IPS-18c (cell line): ENCODE measurements around the gene LARGE1.
"Not testable (repeated sequence)": the region's sequence is repeated elsewhere in the genome, so short reads cannot be mapped to it uniquely, and the experiment has no call there.

Experiments used
- H3K4me3 ChIP-seq: 2 replicates; pipeline ENCODE4 v1.7.0; 2013; ENCODE audit warnings: low read depth, mild to moderate bottlenecking, low read length, moderate library complexity; ENCODE audit not compliant: insufficient read depth
- H3K9me3 ChIP-seq: one replicate; pipeline ENCODE4 v1.6.1; 2013; ENCODE audit warnings: mild to moderate bottlenecking, low read length, moderate library complexity; ENCODE audit not compliant: control insufficient read depth, insufficient read depth

Gene LARGE1

DNA sequence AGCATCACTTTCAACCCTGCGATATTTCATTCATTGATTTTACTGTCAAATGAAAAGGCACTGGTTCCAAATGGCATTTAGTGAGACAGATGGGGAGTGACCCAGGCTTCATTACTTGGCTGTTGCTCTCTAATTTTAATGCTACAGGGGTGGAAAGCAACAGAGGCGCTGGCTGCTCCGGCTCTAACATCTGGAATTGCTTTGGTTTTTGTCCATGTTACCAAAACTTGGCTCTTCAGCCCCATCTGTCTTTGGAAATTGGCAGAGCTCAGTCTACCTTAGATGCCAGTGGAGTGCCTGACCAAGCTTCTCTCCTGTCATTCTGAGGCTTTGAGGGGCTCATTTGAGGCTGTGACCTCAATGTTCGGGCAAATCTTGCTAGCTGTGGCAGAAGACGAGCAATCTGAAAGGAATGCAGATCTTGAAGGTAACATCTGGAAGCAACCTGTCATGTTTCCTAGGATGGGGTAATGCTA is 452.6 kb downstream of the LARGE1 start:
- Histone ChIP-seq H3K4me3 (no peak overlapping the region), H3K9me3 (no peaks in the 10 kb centered on the region)

DNA sequence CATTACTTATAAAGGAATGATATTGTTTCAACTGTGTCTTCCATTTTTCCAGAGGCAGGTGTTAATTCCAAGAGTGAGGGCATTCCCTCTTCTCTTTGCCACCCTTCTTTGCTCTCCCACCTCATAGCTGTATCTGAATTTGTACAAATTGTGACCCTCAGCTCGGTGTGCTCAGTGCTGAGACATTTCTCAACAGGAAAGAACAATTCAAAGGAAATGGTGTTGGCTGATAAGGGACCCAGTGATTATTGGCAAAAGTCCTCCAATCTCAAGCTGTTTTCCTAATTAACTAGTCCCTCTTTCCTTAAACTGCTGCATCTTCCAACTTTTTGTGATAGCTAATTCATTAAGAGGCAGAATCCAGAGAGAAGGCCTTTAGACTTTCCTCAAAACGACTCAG is 453.2 kb downstream of the LARGE1 start:
- no peaks in the 10 kb centered on the region for H3K9me3 ChIP-seq
- no peak overlapping the region for H3K4me3 ChIP-seq

DNA sequence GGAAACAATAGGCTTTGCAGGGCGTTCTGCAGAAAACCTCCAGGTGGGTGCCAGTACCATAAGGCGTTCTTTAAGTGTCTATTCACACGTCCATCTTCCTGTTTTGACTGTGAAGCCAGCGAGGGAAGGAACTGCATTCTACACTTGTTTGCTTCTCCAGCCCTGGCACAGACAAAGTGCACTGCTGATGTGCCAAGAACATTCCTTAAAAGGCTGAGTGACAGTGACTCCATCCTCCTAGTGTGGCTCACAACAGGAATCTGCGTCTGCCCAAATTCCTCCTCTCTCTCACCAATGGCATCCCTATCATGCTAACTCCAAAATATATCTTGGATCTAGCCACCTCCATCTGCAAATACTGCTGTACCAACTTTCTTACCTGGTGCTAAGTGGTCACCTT is 454.7 kb downstream of the LARGE1 start:
- Histone ChIP-seq H3K9me3 (no peaks in the 10 kb centered on the region), H3K4me3 (no peak overlapping the region)

DNA sequence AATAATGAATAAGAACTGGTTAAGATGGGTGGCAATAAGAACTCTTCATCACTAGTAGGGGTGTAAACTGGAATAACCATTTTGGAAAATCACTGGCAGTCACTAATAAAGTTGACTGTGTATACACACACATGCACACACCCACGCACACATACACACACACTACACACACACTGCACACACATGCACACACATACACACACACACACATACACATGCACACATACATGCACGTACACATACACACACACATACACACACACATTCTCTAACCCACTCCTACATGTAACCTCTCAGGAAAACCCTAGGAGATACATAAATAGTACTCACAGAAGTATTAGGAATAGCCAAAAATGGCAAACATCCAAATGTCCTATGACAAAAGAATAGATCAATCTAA is 455.6 kb downstream of the LARGE1 start:
- no peak overlapping the region for H3K4me3 ChIP-seq

DNA sequence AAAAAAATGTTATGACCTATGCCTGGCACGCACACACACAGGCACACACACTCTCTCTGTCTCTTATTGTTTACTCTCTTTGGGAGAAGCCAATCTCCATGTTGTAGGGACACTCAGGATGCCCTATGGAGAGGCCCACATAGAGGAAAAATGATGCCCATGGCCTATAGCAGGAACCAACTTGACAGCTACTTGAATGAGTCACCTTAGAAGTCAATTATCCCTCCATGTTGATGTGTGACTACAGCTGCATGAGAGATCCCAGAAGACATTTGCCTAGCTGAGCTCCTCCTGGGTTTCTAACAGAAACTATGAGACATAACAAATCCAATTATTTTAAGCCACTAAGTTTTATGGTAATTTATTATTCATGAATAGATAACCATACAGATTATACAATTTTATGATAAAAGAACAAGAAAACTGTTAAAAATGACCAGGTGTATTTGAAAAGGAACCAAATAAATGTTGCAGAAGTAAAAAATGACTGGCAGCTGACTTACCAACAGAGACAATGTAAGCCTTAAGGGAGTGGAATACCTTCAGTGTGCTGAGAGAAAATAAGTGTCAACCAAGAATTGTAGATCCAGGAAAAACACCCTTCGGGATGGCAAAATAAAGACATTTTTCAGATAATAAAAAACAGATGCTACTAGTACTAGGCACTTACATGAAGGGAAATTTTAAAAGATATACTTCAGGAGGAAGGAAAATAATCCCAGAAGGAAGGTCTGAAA is 458.4 kb downstream of the LARGE1 start:
- Histone ChIP-seq H3K9me3 (no peaks in the 10 kb centered on the region), H3K4me3 (no peak overlapping the region)

More for the DNA sequence above, 455.6 kb downstream of the LARGE1 start:
- H3K9me3 ChIP-seq: no peaks in the 10 kb centered on the region

DNA sequence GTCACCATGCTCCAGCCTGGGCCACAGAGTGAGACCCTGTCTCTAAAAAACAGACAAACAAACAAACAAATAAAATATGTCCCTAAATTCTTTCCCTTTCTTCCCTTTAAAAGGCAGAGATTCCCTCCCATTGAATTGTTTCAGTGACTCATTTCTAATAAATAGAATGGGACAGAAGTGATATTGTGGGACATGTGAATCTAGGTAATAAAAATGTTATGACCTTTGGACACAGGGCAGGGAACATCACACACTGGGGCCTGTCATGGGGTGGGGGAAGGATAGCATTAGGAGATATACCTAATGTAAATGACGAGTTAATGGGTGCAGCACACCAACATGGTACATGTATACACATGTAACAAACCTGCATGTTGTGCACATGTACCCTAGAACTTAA is 459.0 kb downstream of the LARGE1 start:
- not testable (repeated sequence) for H3K9me3 ChIP-seq, H3K4me3 ChIP-seq

DNA sequence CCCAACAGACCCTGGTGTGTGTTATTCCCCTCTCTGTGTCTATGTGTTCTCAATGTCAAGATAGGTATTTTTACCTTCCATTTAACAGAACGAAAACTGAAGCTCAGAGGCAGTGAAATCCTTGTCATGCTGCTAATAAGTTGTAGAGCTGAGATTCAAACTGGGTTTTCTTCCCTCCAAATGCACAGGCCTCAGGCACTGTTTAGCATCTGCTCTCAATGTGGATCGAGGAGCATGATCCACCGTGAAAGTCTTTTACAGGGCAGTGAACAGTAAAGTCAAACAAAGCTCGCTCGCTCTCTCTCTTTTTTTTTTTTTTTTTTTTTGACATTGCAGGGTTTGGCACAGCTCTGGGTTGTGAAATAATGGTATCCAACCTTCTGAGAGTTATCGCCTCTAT is 461.1 kb downstream of the LARGE1 start:
- Histone ChIP-seq H3K4me3 (no peak overlapping the region), H3K9me3 (no peaks in the 10 kb centered on the region)

DNA sequence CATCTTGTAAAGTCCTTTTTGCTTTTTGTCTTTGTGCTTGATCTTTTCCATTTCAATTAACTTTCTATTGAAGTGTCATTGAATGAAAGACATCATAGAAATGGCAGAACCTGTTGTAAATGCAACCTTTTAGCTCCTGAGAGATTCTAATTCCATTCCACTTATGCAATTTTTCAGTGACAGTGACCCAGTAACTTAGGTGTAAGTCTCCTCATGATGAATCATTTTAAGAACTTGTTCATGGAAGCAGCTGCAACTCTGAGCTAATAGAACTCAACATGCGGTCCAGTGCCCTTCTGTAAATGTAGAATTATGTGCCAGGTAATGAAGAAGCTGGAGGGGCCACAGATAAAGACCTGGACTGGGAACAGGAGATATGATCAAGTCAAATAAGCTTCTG is 463.8 kb downstream of the LARGE1 start:
- no peak overlapping the region for H3K4me3 ChIP-seq
- H3K9me3 ChIP-seq: no peaks in the 10 kb centered on the region

DNA sequence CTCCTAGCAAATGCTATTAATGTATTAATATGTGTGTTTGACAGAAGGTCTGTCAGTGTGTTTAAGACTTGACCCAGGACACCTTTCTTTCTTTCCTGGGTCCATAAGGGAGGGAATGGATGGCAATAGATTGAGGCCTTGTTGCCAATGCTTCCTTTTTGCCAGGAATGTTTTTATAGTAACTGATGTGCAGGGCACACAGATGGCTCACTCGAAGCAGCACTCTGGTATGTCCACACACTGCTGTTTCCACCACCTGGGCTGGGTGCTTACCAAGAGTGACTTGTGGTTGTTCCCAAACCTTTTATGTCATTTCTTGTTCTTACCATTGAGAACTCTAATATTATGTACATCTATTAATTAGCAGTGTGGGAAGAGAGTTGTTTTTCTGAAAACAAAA is 465.2 kb downstream of the LARGE1 start:
- Histone ChIP-seq H3K9me3 (no peaks in the 10 kb centered on the region), H3K4me3 (no peak overlapping the region)

DNA sequence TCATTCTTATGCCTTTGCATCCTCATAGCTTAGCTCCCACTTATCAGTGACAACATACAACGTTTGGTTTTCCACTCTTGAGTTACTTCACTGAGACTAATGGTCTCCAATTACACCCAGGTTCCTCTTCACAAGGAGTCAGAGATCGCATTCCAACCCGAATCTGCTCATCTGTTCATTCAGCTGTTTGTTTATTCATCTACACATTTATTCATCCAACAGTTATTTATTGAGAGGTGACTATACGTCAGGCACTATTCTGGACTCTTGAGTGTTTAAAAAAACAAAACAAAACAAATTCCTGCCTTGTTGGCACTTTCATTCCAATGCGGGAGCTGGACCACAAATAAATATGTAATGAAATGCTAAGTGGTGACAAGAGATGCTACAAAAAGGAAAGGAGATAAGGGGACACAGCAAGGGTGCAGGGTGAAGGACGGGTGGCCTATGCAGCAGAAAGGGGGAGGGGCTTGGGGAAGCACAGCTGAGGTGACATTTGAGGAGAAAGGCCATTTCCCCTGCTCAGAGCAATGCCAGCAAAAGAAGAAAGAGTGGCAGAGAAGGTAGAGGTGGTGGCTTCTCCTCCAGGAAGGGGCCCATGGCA is 468.3 kb downstream of the LARGE1 start:
- Histone ChIP-seq H3K9me3 (no peaks in the 10 kb centered on the region), H3K4me3 (no peak overlapping the region)

DNA sequence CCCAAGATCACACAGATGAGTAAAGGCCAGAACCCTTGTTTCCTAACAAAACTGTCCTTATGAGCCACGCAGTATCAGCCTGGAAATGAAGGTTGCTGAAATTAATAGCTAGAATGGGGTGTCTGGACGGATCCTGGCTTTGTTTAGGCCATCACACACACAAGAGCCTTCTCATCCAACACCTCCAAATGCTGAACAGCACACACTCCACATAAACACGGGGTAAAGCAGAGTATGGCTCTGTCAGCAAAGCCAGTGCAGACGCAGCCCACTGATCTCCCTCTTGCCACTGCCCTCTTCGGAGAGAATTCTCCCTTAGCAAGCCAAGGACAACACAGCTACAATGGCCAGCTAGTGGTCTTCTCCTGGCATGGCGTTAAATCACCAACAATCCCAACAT is 469.5 kb downstream of the LARGE1 start:
- Histone ChIP-seq H3K9me3 (no peaks in the 10 kb centered on the region), H3K4me3 (no peak overlapping the region)

DNA sequence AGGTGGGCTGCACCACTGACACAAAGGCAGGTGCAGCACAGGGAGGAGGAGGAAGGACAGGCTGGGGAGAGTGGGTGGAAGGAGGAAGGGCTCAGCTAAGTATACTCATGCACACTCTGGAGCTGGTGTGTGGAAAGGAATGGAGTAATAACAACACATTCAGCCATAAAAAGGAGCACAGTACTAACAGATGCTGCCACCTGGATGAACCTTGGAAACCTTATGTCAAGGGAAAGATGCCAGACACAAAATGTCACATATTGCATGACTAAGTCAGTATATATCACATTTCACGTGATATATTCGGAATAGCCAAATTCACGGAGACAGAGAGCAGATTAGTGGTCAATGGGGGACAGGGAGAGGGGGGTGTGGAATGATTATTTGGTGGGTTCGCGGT is 472.5 kb downstream of the LARGE1 start:
- Histone ChIP-seq H3K9me3 (no peaks in the 10 kb centered on the region), H3K4me3 (no peak overlapping the region)

DNA sequence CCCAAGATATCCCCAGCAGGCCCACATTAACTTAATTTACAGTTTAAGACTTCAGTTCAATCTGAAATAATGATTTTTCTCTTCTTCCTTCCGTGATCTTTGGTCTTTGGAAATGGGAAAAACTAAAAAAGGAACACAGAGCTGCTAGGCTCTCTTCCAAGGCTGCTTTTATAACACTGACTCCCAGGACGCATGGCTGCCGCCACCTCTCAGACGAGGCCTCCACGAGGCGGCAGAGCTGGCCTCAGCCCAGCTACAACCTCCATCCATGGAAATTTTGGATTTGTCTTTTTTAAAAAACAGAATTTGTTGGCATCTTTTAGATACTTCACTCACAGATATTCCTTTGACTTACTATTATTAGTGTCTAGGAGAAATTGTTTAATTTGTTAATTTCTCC is 476.6 kb downstream of the LARGE1 start:
- Histone ChIP-seq H3K4me3 (no peak overlapping the region), H3K9me3 (no peaks in the 10 kb centered on the region)

DNA sequence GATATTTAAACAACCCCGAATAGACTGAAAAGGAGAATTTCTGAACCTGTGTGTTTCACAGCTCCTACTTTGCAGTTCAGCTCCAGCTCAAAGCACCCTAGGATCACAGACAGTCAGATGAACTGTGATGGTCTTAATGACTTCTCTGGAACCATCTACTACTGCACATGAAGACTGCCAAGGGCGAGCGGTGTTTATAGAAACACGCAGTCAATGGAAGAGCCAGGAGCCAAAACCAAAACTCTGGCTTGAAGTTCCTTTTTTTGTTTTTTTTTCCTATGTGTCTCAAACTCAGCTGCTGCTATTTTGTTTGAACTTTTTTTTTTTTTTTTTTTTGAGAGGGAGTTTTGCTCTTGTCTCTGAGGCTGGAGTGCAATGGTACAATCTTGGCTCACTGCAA is 479.5 kb downstream of the LARGE1 start:
- Histone ChIP-seq H3K9me3 (no peaks in the 10 kb centered on the region), H3K4me3 (no peak overlapping the region)

DNA sequence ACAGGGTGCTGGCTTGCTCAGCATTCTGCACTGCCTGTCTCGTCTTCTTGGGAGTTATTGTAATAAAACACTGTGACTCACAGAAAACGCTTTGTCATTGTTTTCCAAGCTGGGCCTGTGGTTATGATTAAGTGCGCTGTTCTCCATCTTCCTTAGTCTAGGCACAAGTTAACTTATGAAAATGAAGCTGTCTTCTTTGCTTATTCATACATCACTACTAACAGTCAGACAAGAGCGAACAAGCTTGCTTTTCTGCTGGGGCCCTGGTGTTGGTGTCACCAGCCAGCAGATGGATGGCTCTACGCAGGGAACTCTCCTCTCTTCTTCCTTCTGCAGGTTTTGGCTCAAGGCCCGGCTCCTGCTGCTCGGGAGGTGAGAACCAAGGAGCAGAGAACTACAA is 482.0 kb downstream of the LARGE1 start:
- Histone ChIP-seq H3K4me3 (no peak overlapping the region), H3K9me3 (peaks cover 3% of the 10 kb centered on the region)

DNA sequence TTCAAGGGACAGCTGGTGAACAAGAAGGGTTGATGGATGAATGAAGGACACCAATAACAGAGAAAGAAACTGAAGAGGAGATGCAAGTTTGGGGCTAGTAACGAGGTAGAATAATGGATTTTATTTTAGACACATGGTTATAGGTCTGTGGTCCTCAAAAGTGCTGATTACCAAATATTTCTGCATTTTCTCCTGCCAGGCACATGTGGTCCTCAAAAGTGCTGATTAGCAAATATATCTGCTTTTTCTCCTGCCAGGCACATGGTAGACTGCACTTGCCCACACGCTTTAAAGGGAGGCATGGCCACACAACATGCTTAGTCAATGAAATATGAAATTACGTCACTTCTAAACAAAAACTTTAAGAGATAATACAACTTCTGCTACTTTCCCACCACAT is 489.0 kb downstream of the LARGE1 start:
- no peak overlapping the region for H3K4me3 ChIP-seq
- peaks cover 3% of the 10 kb centered on the region for H3K9me3 ChIP-seq

DNA sequence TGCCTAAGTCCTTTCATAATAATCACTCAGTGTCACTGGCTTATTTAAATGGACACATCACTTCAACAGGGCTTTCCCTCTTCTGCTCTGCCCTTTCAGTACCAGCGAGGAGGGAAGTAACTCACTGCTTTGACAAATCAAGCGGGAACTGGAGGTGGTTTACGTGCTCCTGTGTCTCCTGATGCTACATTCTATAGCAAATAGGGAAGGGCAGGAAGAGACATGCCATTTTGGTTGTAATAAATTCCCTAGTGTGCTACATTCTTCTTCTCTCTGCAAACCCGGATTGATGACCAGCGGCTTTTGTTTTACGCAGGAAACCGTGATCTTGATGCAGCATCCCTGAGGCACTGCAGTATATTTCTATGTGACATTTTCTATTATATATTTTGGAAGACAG is 491.0 kb downstream of the LARGE1 start:
- no peak overlapping the region for H3K4me3 ChIP-seq

DNA sequence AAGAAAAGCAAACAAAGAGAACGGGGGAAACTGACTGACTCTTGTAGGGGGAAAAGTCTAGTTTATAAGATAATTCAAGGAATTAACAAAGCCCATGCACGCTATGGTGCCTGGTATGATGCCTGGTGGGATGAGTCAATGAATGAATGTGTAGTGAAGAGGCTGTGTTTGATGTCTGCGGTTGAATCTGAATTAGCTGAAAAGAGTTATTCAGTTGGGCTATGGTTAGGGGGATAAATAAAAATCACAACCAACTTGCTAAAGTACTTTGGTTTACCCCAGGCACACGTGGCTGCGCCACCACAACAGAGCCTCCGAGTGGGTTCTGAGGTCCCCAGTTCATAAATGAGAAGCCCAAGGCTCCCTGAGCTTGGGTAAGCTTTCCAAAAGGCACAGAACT is 492.8 kb downstream of the LARGE1 start:
- Histone ChIP-seq H3K9me3 (no peaks in the 10 kb centered on the region), H3K4me3 (no peak overlapping the region)

More for the DNA sequence above, 491.0 kb downstream of the LARGE1 start:
- peaks cover 3% of the 10 kb centered on the region for H3K9me3 ChIP-seq

DNA sequence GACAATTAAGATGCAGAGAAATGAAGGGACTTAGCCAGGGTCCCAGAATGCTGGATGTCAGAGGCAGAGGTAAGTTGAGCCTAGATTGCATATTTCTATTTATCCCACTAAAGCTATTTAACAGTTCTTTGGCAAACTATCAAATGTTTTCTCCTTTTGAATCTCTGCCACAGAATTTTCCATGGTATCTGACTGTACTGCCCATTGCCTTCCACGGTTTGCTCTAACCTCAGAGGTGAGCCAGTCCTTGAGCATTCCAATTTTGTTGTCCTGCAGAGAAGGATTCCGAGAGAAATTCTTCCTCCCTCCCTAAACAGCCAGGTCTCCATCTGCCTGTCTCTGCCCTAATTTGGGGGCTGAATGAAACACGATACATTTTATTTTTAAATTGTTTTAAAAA is 493.8 kb downstream of the LARGE1 start:
- no peaks in the 10 kb centered on the region for H3K9me3 ChIP-seq

More for the DNA sequence above, 493.8 kb downstream of the LARGE1 start:
- no peak overlapping the region for H3K4me3 ChIP-seq
